GM21737 (cell line): ENCODE measurements around the gene HTT.
"Not testable (repeated sequence)": the region's sequence is repeated elsewhere in the genome, so short reads cannot be mapped to it uniquely, and the experiment has no call there.

Experiments
- ATAC-seq: cut with Tn5 transposase; IDR thresholded peaks from one replicate; pipeline ENCODE4 v1.9.1; 2021; ENCODE audit warnings: mild to moderate bottlenecking, moderate library complexity; ENCODE audit not compliant: unreplicated experiment

The HTT gene

DNA sequence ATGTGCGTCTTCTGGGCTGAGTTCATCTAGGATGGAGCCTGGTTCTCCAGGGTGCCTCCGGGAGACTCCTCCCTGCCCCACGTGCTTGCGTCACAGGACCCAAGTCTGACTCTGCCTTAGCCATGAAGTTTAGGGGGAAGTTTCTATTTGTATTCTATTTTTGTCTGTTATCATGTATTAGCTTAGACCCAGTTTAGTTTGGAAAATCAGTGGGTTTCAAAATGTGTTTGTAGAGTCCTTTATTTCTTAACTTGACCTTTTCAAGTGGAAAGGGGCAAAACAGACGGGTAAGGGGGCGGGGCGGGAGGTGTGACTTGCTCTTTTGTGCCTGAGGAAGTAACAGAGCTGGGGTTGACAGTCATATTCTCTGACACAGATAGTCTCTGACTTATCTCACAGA is 86.0 kb downstream of the HTT start:
- no peak for ATAC-seq

DNA sequence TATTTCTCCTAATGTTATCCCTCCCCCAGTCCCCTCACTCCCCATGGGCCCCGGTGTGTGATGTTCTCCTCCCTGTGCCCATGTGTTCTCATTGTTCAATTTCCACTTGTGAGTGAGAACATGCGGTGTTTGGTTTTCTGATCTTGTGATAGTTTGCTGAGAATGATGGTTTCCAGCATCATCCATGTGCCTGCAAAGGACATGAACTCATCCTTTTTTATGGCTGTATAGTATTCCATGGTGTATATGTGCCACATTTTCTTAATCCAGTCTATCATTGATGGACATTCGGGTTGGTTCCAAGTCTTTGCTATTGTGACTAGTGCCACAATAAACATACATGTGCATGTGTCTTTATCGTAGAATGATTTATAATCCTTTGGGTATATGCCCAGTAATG is 86.6 kb downstream of the HTT start:
- not testable (repeated sequence) for ATAC-seq

DNA sequence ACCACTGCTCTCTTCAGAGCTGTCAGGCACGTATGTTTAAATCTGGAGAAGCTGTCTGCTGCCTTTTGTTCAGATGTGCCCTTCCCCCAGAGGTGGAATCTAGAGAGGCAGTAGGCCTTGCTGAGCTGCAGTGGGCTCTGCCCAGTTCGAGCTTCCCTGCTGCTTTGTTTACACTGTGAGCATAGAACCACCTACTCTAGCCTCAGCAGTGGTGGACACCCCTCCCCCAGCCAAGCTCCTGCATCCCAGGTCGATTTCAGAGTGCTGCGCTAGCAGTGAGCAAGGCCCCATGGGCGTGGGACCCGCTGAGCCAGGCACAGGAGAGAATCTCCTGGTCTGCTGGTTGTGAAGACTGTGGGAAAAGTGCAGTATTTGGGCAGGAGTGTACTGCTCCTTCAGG is 92.0 kb downstream of the HTT start:
- ATAC-seq: not testable (repeated sequence)

DNA sequence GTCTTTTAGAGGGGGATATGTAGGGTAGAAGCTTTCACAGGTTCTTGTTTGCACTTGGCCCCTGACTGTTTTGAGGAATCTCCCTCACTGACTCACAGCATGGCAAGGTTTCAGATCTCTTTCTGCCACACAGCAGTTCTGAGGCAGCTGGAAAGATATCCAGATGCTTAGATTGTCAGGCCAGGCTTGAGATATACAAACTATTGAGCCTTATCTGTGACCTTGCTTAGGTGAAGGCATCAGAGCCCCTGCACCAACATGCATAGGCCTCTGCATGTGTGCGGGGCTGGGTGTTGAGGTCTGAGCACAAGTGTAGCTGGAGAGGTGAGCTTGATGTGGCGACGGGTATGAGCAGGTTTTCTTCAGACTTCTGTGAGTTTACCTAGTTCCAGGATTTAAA is 93.5 kb downstream of the HTT start:
- no peak for ATAC-seq

DNA sequence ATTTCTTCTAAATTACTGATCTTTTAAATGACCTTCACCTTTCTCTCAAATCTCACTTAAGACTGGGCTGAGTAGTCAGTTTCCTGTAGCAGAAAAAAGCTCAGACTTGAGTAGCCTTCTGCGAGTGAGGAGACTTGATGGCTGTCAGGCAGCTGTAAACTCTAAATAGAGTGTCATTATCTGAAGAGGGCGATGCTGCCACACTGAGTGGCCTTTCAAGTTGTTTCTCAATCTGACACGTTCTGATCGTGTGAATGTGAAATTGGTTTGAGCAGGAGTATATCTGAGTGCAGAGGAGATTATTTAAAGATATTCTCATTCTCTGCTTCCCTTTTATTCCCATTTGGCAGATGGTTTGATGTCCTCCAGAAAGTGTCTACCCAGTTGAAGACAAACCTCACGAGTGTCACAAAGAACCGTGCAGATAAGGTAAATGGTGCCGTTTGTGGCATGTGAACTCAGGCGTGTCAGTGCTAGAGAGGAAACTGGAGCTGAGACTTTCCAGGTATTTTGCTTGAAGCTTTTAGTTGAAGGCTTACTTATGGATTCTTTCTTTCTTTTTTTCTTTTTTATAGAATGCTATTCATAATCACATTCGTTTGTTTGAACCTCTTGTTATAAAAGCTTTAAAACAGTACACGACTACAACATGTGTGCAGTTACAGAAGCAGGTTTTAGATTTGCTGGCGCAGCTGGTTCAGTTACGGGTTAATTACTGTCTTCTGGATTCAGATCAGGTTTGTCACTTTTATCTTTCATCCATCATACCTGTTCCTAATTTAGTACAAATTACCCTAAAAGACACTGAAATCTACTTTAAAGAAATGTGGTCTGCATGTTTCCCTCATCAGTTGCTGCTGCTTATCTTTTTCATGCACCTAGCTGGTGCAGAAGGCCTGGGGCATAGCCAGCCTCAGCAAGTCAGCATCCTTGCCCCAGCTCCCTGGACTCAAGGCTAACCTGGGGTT is 100.2 kb downstream of the HTT start:
- ATAC-seq: no peak

DNA sequence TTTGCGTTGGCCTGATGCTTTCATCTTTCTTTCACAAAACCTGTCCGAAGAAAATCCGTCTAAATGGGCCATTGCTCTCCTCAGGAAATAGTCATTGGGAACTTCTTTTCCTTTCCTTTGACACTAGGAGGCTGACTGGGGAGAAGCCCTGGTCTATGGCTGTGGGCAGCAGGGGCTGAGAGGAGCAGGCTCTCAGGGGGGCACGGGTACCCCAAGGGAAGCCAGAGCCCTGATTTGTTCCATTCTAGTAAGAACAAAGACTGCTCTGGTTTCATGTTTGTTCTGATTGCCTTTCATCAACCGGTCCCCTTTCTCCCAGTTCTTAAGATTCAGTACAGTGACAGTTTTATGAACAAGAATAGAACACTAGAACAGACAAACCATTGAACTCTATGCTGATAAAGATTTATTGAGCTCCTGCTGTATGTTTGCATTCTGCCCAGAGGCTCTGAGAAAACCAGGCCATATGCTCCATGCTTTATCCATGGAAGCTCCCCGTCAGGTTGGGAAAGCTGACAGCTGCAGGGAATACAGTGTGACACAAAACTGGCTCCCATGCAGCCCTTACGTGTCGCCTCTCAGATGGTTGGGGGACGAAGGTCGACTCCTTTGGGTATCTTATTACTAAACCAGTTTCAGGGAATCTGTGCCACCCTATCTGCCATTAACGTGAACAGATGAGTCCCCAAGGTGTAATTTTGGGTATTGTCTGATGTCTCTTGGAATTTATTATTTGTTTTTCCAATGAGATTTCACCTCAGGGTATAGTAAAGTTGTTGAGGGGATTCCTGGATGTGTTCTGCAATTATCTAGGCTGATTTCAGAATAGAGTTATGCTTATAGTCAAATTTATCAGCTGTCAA is 102.1 kb downstream of the HTT start:
- ATAC-seq: no peak

DNA sequence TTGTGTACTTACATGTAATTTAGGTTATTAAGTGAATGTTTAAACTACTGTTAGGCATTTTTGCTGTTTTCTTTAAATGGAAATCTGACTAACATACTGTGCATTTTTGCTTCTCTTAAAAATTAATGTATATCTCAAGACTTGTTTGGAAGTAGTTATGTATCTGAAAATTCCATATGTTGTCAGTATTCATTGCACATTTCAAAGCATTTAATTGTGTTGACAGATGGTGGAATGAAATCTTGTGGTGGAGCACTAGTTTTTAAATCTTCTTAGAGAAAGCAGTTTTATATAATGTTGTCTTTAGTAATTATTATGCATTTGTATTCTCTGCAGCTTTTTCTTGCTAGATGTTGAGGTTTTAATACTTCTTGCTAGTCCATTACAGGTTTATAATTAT is 102.9 kb downstream of the HTT start:
- no peak for ATAC-seq

DNA sequence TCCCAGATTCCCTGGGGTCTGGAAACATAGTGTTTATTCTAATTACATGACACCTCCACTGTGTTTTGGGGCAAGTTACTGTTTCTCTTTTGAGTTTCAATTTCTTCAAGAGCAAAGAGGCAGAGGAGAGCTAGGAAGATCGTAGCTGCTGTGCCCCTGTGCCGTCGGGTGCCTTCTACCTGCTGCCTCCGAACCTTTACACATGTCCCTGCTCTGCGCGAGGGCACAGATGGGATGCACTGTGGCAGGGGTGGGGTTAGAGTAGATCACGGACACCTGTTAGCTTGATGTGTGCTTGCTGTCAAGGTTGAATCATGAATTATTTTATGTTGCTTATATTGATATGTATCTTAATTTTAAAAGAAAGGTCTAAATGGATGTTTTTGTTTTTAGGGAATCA is 103.4 kb downstream of the HTT start:
- ATAC-seq: no peak

DNA sequence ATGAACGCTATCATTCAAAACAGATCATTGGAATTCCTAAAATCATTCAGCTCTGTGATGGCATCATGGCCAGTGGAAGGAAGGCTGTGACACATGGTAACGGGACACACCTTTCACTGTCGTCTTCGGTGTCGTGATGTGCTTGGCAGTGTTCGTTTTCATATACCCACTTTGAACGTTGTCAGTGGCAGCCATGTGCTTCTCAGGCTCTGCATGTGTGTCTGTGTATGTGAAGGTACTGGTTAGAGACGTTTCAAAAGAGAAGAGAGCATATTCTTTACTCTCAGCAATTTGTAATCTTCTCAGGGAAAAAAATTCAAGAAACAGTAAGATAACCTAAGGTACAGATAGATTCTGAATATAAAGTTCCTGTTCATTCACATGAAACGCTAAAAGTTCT is 103.9 kb downstream of the HTT start:
- no peak for ATAC-seq

DNA sequence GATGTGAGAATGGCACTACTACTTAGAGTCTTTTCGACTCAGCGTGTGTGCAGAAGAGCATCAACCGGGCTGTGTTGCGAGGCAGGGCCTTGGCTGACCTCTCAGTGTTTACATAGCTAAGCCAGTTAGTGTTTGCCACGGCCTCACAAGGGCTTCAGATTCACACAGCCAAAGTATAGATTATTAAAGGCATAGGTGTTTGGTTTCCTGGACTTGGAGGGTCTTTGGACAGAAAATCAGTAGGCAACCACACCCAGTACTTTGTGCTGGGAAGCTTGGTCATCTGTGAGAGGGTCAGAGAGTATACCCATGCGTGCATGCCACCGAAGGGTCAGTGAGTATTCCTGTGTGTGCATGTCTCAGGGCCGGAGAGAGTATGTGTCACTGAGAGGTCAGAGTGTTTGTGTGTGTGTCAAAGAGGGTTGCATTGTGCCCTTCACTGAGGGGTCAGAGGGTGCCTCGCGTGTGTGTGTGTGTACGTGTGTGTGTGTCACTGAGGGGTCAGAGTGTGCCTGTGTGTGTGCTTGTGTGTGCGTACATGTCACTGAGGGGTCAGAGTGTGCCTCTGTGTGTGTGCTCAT is 104.7 kb downstream of the HTT start:
- ATAC-seq: no peak

DNA sequence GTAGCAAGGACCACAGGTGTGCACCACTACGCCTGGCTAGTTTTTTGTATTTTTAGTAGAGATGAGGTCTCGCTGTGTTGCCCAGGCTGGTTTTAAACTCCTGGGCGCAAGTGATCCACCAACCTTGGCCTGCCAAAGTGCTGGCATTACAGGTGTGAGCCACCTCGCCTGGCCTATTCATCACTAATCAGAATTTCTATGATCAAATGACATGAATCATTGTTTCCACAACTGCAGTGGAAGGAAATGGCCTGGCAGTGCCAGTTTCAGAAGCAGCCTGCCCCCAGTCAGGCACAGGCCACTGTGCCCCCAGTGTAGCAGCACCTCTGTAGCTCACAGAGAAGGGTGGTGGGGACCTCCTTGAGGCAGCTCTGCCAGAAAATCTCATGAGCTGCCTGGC is 108.5 kb downstream of the HTT start:
- no peak for ATAC-seq

DNA sequence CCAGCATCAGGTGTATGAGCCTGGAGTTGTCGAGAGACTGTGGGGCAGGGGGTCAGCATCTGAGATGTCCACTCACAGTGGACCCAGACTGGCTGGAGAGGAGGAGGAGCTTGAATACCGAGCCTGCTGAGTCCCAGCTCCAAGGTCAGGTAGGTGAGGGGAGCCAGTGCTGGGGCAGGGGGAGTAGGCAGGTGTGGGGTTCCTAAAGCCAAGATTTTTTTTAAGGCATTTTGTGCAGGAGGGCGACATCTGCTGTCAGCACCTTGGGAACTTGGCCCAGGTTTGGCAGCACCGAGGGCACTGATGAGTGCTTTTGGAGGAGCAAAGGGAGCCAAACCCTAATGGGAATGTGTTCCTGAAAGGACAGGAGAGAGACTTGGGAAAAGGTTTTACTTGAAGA is 110.2 kb downstream of the HTT start:
- ATAC-seq: no peak

DNA sequence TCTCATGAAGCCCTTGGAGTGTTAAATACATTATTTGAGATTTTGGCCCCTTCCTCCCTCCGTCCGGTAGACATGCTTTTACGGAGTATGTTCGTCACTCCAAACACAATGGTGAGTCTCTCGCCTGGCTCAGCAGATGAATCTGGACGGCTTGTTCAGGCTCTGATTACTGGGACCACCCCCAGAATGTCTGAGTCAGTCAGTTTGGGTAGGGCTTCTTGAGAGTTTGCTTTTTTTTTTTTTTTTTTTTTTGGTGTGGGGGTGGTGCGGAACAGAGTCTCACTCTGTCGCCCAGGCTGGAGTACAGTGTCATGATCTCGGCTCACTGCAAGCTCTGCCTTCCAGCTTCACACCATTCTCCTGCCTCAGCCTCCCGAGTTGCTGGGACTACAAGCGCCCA is 112.1 kb downstream of the HTT start:
- no peak for ATAC-seq

DNA sequence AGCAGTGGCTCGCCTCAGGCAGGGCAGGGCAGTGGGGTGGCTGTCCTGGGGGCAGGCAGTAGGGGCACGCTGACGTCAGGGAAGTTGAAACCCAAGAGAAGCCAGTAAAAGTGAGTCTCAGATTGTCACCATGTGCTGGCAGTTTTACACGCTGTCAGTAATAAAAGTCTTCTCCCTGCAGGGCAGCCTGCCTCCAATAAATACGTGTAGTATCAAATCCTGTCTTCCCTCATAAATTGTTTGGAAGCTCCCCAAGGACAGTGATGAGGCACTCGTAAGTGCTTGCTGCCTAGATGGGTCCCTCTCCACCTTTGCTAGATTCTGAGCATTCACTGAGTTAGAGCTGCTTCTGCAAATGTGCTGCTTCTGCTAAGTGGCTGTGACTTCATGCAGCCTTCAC is 113.6 kb downstream of the HTT start:
- no peak for ATAC-seq

DNA sequence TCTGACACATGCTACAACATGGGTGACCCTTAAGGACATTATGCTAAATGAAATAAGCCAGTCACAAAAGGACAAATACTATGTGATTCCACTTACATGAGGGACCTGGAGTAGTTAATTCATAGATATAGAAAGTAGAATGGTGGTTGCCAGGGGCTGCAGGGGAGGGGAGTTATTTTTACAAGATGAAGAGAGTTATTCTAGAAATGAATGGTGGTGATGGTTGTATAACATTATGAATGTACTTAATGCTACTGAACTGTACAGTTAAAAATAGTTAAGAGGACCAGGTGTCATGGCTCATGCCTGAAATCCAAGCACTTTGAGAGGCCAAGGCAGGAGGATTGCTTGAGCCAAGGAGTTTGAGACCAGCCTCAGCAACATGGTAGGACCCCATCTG is 115.0 kb downstream of the HTT start:
- no peak for ATAC-seq

DNA sequence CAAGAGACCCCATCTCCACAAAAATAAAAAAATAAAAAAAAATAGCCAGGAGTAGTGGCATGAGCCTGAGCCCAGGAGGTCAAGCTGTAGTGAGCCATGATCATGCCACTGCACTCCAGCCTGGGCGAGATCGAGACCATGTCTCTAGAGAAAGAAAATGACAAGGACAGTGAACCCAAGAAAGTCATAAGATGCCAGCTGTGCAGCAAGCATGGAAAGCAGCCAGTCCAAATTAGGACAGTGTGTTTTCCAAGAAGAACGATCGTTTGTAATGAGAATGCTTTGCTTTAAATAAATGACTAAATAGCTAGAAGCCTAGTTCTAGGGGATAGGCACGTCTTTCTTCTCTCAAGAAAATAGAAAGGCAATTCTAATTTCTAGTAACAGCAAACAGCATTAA is 116.1 kb downstream of the HTT start:
- ATAC-seq: no peak

DNA sequence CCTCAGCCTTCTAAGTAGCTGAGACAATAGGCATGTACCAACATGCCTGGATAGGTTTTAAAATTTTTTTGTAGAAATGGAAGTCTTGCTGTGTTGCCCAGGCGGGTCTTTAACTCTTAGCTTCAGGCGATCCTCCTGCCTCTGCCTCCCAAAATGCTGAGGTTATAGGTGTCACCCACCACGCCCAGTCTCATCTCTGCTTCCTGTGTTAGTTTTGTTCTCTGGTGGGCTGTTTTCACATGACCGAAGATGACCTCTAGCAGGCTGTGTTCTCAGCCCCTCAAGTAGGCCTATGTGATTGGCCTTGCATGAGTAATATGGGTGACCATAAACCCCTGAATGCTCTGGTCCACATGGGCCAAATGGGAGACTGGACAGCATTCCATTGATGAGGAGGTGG is 117.7 kb downstream of the HTT start:
- no peak for ATAC-seq

DNA sequence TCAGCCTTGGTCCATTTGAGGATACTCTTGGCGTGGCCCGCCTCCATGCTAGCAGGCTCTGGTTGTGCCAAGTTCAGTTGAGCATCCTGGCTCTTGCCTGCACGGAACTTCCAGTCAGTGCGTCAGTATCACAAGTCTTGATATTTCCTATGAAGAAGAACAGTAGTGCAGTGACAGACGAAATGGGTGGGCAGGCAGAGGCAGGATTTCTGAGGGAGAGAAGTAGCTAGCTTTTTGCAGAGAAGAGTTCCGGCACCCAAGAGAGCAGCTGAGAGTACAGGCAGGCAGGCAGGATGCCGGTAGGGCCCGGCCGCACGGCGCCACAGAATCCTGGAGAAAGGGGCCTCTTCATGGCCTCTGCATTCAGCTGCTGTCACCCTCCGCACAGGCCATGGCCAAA is 118.3 kb downstream of the HTT start:
- ATAC-seq: no peak

DNA sequence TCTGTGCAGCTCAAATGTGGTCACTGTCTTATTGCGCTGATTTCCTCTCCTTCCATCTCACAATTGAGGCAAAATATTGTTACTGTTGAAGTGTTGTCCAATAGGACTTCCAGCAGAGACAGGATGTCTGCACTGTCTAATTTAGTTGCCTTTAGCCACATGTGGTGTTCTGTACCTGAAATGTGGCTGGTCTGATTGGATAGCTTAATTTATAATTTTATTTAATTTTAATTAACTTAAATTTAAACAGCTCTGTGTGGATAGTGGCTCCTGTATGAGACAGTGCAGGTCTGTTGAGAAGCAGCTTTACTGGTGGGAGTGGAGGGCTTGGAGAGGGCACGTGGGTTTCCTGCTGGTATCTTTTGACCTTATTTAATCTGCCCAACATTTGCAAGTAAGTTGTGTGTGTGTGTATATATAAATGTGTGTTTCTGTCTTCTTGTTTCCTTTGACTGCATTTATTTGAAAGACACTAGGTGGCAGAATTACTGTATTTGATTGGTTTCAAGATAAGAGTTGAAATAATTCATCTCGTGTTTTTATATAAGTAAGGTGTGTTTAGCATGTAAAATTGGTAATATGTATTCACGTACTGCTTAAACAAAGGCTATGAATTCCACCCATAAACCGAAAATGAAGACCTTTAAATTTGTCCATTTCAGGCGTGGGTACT is 119.2 kb downstream of the HTT start:
- ATAC-seq: no peak

DNA sequence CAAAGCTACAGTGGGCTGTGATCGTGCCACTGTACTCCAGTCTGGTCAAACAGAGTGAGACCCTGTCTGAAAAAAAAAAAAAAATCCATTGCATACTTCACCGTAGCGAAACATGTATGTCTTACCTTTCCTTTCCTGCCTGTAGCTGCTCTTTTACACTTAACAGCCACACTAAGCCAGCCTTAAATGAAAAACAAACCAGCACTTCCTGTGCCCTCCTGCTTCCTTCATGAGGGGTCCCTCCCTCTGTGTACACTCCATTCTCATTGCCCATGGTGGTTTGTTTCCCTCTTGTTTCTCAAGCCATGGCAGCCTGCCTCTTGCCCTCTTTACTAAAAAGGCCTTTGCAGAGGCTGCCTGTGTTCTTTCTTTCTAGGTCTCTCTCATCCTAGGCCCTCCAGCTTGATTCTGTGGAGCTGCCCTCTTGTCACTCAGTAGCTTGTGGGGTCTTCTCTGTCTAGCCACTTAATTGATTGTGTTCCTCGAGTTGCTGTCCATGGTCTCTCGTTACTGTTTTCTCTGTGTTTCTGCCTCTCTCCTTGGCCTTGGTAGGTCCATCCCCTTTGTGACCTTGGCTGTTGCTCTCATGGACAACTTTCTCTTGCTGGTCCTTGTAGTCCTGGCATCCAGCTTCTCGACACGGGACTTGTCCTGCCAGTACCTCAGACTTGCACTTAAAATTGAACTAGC is 122.3 kb downstream of the HTT start:
- no peak for ATAC-seq
